ENCODE results near the gene ZNF688. TPM values are rescaled to one million over a fixed set of nuclear protein-coding genes. Genes with fewer than 3 reads are reported as not detected.

Gene ZNF688
- polyA plus RNA-seq, 2 of the 4 experiments (the other 2 are of a cell fraction): 4.6 to 6.7 TPM

DNA sequence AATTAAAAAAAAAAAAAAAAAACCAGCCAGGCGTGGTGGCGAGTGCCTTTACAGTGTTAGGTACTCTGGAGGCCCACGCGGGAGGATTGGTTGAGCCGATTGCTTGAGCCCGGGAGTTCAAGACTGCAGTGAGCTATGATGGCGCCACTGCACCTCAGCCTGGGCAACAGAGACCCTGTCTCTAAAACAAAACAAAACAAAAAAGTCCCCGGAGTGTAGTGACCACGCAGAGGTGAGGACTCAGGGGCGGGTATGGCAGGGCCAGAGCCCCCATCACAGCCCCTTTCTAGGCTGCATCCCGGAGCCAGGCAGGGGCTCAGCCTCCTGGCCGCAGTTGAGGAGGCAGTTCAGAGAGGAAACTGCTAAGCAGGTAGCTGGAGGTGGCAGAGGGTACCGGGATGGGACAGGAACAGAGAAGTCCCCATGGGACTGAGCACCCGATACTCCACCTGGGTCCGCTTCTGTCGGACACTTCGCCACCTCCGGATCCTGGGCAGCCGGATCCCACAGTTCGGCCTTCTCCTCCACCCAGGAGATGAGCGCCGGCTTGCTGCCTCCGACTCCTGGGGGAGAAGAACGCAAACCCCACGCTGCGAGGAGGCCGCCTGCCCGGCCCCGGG lies 37.7 kb downstream of the ZNF688 start:
- POLR2A ChIA-PET: interaction anchor here (1.2 to 3.0 kb wide), 2 partner anchors 17 to 24 kb away, joined by 5 to 36 read pairs; partner anchors contain the start of gene ZNF764
- 76% methylated on average over 20 of the region's 29 CpGs for WGBS (ENCODE audit: missing lambda C conversion rate)
- peak overlapping the region; percentile 87 for H3K4me2 ChIP-seq
- CTCF ChIA-PET: interaction anchor here (1.0 to 2.8 kb wide), 6 partner anchors 8 to 104 kb away, joined by 3 to 12 read pairs (median 8); partner anchors contain the start of genes DCTPP1, ZNF764 and ZNF768
- no peak for DNase-seq (ENCODE audit: low read depth in 1 of 2, low spot score in 1 of 2)
- peak; percentile 23 to 51; a peak in 4 of 6 replicates for ATAC-seq
- H3K27ac ChIP-seq: peak overlapping the region; percentile 89 to 93
- H3K4me1 ChIP-seq: peaks cover 13% of the 10 kb centered on the region; the same call in 2 of the 3 replicates
- TF ChIP-seq KDM5A (IDR thresholded peaks at IDR 0.05): no peak
- TF ChIP-seq RCOR1 (IDR thresholded peaks at IDR 0.05; ENCODE audit: low read depth, low read length): no peak
- no peak for TF ChIP-seq EHF (CRISPR knock-in tag; IDR thresholded peaks at IDR 0.05)
- no peak for TF ChIP-seq PBX3 (IDR thresholded peaks at IDR 0.05)
- TF ChIP-seq, protein P1, sequence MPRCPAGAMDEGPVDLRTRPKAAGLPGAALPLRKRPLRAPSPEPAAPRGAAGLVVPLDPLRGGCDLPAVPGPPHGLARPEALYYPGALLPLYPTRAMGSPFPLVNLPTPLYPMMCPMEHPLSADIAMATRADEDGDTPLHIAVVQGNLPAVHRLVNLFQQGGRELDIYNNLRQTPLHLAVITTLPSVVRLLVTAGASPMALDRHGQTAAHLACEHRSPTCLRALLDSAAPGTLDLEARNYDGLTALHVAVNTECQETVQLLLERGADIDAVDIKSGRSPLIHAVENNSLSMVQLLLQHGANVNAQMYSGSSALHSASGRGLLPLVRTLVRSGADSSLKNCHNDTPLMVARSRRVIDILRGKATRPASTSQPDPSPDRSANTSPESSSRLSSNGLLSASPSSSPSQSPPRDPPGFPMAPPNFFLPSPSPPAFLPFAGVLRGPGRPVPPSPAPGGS (IDR thresholded peaks at IDR 0.05): 0 out of 3 replicates have a peak, but pooled peaks have one; percentile 33
- H3K9me3 ChIP-seq: no peaks in the 10 kb centered on the region
- H3K4me3 ChIP-seq: peak overlapping the region; percentile 52
- no peak for FAIRE-seq

DNA sequence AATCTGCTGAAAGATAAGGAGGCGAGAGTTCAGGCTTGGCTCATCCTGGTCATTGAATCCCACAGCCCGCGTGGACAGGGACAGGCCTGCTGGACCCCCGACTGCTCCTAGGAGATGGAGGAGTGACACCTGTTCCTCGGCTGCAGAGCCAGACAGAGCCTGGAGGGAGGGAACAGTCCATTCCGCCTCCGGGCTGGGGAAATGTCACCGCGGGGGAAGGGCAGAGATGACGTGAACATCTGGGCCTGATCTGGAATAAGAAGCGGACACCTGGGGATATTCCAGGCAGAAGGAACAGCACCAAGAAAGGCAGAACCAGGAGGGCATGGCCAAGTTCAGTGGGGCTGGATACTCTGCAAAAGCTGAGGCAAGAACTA lies 38.4 kb downstream of the ZNF688 start:
- POLR2A ChIA-PET: no interaction called here
- CTCF ChIA-PET: interaction anchor here (1.2 kb wide), 1 partner anchor 19 kb away, joined by 3 read pairs; no protein-coding TSS in a partner anchor
- H3K4me1 ChIP-seq: peaks cover 13% of the 10 kb centered on the region; the same call in 2 of the 3 replicates
- peak overlapping the region; percentile 87 for H3K4me2 ChIP-seq
- no peak overlapping the region for H3K27ac ChIP-seq
- no peak overlapping the region for H3K4me3 ChIP-seq
- WGBS (ENCODE audit: missing lambda C conversion rate): 91% methylated on average over 11 of the region's 11 CpGs
- no peak for DNase-seq (ENCODE audit: low read depth in 1 of 2, low spot score in 1 of 2)
- no peak for FAIRE-seq
- H3K9me3 ChIP-seq: no peaks in the 10 kb centered on the region
- no peak for ATAC-seq
- TF ChIP-seq HOXB5 (CRISPR knock-in tag; IDR thresholded peaks at IDR 0.05) (no peak), RFX5 (IDR thresholded peaks at IDR 0.05) (no peak), HOXB13 (CRISPR knock-in tag; IDR thresholded peaks at IDR 0.05; ENCODE audit: low read depth) (no peak), CHD4 (IDR thresholded peaks at IDR 0.05; ENCODE audit: borderline replicate concordance) (no peak), NPAS2 (CRISPR knock-in tag; IDR thresholded peaks at IDR 0.05; ENCODE audit: borderline replicate concordance) (no peak), NFE2L2 (conservative IDR thresholded peaks at IDR 0.05; ENCODE audit: low read length) (no peak), JUN (IDR thresholded peaks at IDR 0.05) (no peak), HOXA7 (CRISPR knock-in tag; IDR thresholded peaks at IDR 0.05) (no peak), FOSB (CRISPR knock-in tag; IDR thresholded peaks at IDR 0.05) (no peak), SREBF2 (IDR thresholded peaks at IDR 0.05) (no peak), RNF2 (IDR thresholded peaks at IDR 0.05; ENCODE audit: borderline replicate concordance, low read depth) (no peak), POLR2A (IDR thresholded peaks at IDR 0.05; ENCODE audit: low read length) (no peak), FOSL2 (IDR thresholded peaks at IDR 0.05) (no peak), FOSL2 (CRISPR knock-in tag; IDR thresholded peaks at IDR 0.05) (no peak)
- TF ChIP-seq, protein P2, sequence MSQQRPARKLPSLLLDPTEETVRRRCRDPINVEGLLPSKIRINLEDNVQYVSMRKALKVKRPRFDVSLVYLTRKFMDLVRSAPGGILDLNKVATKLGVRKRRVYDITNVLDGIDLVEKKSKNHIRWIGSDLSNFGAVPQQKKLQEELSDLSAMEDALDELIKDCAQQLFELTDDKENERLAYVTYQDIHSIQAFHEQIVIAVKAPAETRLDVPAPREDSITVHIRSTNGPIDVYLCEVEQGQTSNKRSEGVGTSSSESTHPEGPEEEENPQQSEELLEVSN (IDR thresholded peaks at IDR 0.05; ENCODE audit: borderline replicate concordance, low read depth): no peak
- TF ChIP-seq, protein P3, sequence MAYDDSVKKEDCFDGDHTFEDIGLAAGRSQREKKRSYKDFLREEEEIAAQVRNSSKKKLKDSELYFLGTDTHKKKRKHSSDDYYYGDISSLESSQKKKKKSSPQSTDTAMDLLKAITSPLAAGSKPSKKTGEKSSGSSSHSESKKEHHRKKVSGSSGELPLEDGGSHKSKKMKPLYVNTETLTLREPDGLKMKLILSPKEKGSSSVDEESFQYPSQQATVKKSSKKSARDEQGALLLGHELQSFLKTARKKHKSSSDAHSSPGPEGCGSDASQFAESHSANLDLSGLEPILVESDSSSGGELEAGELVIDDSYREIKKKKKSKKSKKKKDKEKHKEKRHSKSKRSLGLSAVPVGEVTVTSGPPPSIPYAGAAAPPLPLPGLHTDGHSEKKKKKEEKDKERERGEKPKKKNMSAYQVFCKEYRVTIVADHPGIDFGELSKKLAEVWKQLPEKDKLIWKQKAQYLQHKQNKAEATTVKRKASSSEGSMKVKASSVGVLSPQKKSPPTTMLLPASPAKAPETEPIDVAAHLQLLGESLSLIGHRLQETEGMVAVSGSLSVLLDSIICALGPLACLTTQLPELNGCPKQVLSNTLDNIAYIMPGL (CRISPR knock-in tag; IDR thresholded peaks at IDR 0.05; ENCODE audit: borderline replicate concordance): no peak
- TF ChIP-seq, protein P4, sequence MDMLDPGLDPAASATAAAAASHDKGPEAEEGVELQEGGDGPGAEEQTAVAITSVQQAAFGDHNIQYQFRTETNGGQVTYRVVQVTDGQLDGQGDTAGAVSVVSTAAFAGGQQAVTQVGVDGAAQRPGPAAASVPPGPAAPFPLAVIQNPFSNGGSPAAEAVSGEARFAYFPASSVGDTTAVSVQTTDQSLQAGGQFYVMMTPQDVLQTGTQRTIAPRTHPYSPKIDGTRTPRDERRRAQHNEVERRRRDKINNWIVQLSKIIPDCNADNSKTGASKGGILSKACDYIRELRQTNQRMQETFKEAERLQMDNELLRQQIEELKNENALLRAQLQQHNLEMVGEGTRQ (IDR thresholded peaks at IDR 0.05): no peak
